ENCODE results near the gene KRT77.
A peak's percentile ranks its signal among the peaks of the same experiment; 100 is the strongest.
"Not testable (repeated sequence)": the region's sequence is repeated elsewhere in the genome, so short reads cannot be mapped to it uniquely, and the experiment has no call there.

The KRT77 gene

GRCh38 chr12:52730793-52731192 lies 27.5 kb upstream of the KRT77 start:
- Mint-ChIP-seq H3K27me3 (no peaks in the 10 kb centered on the region), H3K27ac (no peak overlapping the region), H3K4me1 (no peaks in the 10 kb centered on the region), H3K4me3 (no peak overlapping the region), H3K9me3 (no peaks in the 10 kb centered on the region)
- no peak for DNase-seq
- no peak for ATAC-seq

GRCh38 chr12:52730383-52730782 lies 27.1 kb upstream of the KRT77 start:
- ATAC-seq: no peak
- H3K27ac Mint-ChIP-seq: no peak overlapping the region

GRCh38 chr12:52729147-52729546 lies 25.8 kb upstream of the KRT77 start:
- Mint-ChIP-seq H3K27me3 (no peaks in the 10 kb centered on the region), H3K27ac (no peak overlapping the region), H3K4me1 (no peaks in the 10 kb centered on the region), H3K9me3 (no peaks in the 10 kb centered on the region), H3K4me3 (no peak overlapping the region)
- ATAC-seq (no peak), DNase-seq (no peak)

More at GRCh38 chr12:52730383-52730782, 27.1 kb upstream of the KRT77 start:
- DNase-seq: no peak
- Mint-ChIP-seq H3K9me3 (no peaks in the 10 kb centered on the region), H3K27me3 (no peaks in the 10 kb centered on the region), H3K4me3 (no peak overlapping the region), H3K4me1 (no peaks in the 10 kb centered on the region)

GRCh38 chr12:52728374-52728773 lies 25.1 kb upstream of the KRT77 start:
- DNase-seq (no peak), ATAC-seq (no peak)
- H3K9me3 Mint-ChIP-seq: no peaks in the 10 kb centered on the region
- no peaks in the 10 kb centered on the region for H3K27me3 Mint-ChIP-seq
- no peak overlapping the region for H3K27ac Mint-ChIP-seq
- H3K4me3 Mint-ChIP-seq: no peak overlapping the region
- no peaks in the 10 kb centered on the region for H3K4me1 Mint-ChIP-seq

GRCh38 chr12:52727037-52727436 lies 23.7 kb upstream of the KRT77 start:
- ATAC-seq (no peak), DNase-seq (no peak)
- Mint-ChIP-seq H3K4me3 (no peak overlapping the region), H3K27me3 (no peaks in the 10 kb centered on the region), H3K4me1 (peaks cover 3% of the 10 kb centered on the region), H3K9me3 (no peaks in the 10 kb centered on the region), H3K27ac (no peak overlapping the region)

- ATAC-seq (no peak), DNase-seq (no peak)
- Mint-ChIP-seq H3K27ac (no peak overlapping the region), H3K4me3 (no peak overlapping the region), H3K27me3 (no peaks in the 10 kb centered on the region), H3K4me1 (peaks cover 6% of the 10 kb centered on the region), H3K9me3 (no peaks in the 10 kb centered on the region)
Observed at GRCh38 chr12:52726451-52726850, 23.1 kb upstream of the KRT77 start.

- no peak for DNase-seq
- H3K4me1 Mint-ChIP-seq: peaks cover 6% of the 10 kb centered on the region
- H3K27me3 Mint-ChIP-seq: no peaks in the 10 kb centered on the region
- no peak for ATAC-seq
- no peak overlapping the region for H3K27ac Mint-ChIP-seq
- H3K4me3 Mint-ChIP-seq: no peak overlapping the region
- H3K9me3 Mint-ChIP-seq: no peaks in the 10 kb centered on the region
Observed at GRCh38 chr12:52724384-52724783, 21.1 kb upstream of the KRT77 start.

- Mint-ChIP-seq H3K4me1 (peaks cover 6% of the 10 kb centered on the region), H3K27me3 (no peaks in the 10 kb centered on the region), H3K27ac (no peak overlapping the region), H3K9me3 (no peaks in the 10 kb centered on the region), H3K4me3 (no peak overlapping the region)
- DNase-seq: no peak
- no peak for ATAC-seq
Observed at GRCh38 chr12:52722680-52723079, 19.4 kb upstream of the KRT77 start.

- Mint-ChIP-seq H3K27ac (peak overlapping the region in 1 of 2 donors; percentile 77), H3K27me3 (no peaks in the 10 kb centered on the region), H3K4me3 (no peak overlapping the region), H3K4me1 (peaks cover 6% of the 10 kb centered on the region), H3K9me3 (no peaks in the 10 kb centered on the region)
- ATAC-seq (no peak), DNase-seq (no peak)
Observed at GRCh38 chr12:52721838-52722470, 18.6 kb upstream of the KRT77 start.

GRCh38 chr12:52720365-52720886 lies 17.1 kb upstream of the KRT77 start:
- ATAC-seq (no peak), DNase-seq (no peak)
- peaks cover 6% of the 10 kb centered on the region for H3K4me1 Mint-ChIP-seq
- H3K27ac Mint-ChIP-seq: no peak overlapping the region
- H3K27me3 Mint-ChIP-seq: peaks cover 15% of the 10 kb centered on the region
- no peaks in the 10 kb centered on the region for H3K9me3 Mint-ChIP-seq
- H3K4me3 Mint-ChIP-seq: no peak overlapping the region

GRCh38 chr12:52716061-52716460 lies 12.7 kb upstream of the KRT77 start:
- no peak overlapping the region for H3K4me3 Mint-ChIP-seq
- peaks cover 40% of the 10 kb centered on the region for H3K27me3 Mint-ChIP-seq

GRCh38 chr12:52715416-52715815 lies 12.1 kb upstream of the KRT77 start:
- ATAC-seq (no peak), DNase-seq (no peak)
- Mint-ChIP-seq H3K9me3 (no peaks in the 10 kb centered on the region), H3K4me1 (peaks cover 16% of the 10 kb centered on the region), H3K27ac (peak overlapping the region in 1 of 2 donors; percentile 34), H3K4me3 (no peak overlapping the region), H3K27me3 (peaks cover 40% of the 10 kb centered on the region)

More at GRCh38 chr12:52716061-52716460, 12.7 kb upstream of the KRT77 start:
- H3K4me1 Mint-ChIP-seq: peaks cover 16% of the 10 kb centered on the region
- H3K9me3 Mint-ChIP-seq: no peaks in the 10 kb centered on the region
- no peak for DNase-seq
- H3K27ac Mint-ChIP-seq: no peak overlapping the region
- no peak for ATAC-seq

- Mint-ChIP-seq H3K4me3 (peak overlapping the region; percentile 5 to 41), H3K9me3 (no peaks in the 10 kb centered on the region), H3K27ac (peak overlapping the region in 1 of 2 donors; percentile 34), H3K4me1 (peaks cover 16% of the 10 kb centered on the region), H3K27me3 (peaks cover 40% of the 10 kb centered on the region)
- ATAC-seq (no peak), DNase-seq (no peak)
Observed at GRCh38 chr12:52714887-52715281, 11.6 kb upstream of the KRT77 start.

GRCh38 chr12:52713960-52714886 lies 10.9 kb upstream of the KRT77 start:
- Mint-ChIP-seq H3K9me3 (no peaks in the 10 kb centered on the region), H3K4me1 (peaks cover 16% of the 10 kb centered on the region), H3K27ac (peak overlapping the region in 1 of 2 donors; percentile 34), H3K27me3 (peaks cover 40% of the 10 kb centered on the region), H3K4me3 (peak overlapping the region; percentile 67 to 72)
- DNase-seq: peak; percentile 18 to 25
- peak; percentile 58 for ATAC-seq

- H3K4me1 Mint-ChIP-seq: peaks cover 29% of the 10 kb centered on the region
- DNase-seq, H3K27ac Mint-ChIP-seq, H3K4me3 Mint-ChIP-seq, H3K9me3 Mint-ChIP-seq, ATAC-seq: not testable (repeated sequence)
- peaks cover 40% of the 10 kb centered on the region for H3K27me3 Mint-ChIP-seq
Observed at GRCh38 chr12:52712122-52712521, 8.8 kb upstream of the KRT77 start.

- Mint-ChIP-seq H3K27me3 (peaks cover 28% of the 10 kb centered on the region), H3K9me3 (no peaks in the 10 kb centered on the region), H3K27ac (no peak overlapping the region), H3K4me3 (no peak overlapping the region), H3K4me1 (peaks cover 29% of the 10 kb centered on the region)
- DNase-seq (no peak), ATAC-seq (no peak)
Observed at GRCh38 chr12:52710730-52711129, 7.4 kb upstream of the KRT77 start.
